Upper lobe of right lung (tissue), 1 donor: ENCODE data around the gene KCTD20. TPM values are rescaled to one million over a fixed set of nuclear protein-coding genes. Genes with fewer than 3 reads are reported as not detected.
"Not testable (repeated sequence)": the region's sequence is repeated elsewhere in the genome, so short reads cannot be mapped to it uniquely, and the experiment has no call there.

Source experiments
- ATAC-seq: fragments of 200-7000 bp; cut with Tn5 transposase; one replicate; pipeline ENCODE4 v1.9.1; 2020; ENCODE audit warnings: mild to moderate bottlenecking, moderate library complexity
- DNase-seq: peaks from one replicate; pipeline ENCODE4 v3.0.0-alpha.2; 2020
- H3K27ac ChIP-seq: fragments of 200-600 bp; one replicate; pipeline ENCODE4 v1.8.0; 2022
- H3K27me3 ChIP-seq: fragments of 200-600 bp; one replicate; pipeline ENCODE4 v1.8.0; 2022; ENCODE audit warnings: mild to moderate bottlenecking
- H3K36me3 ChIP-seq: fragments of 200-600 bp; one replicate; pipeline ENCODE4 v1.8.0; 2022
- H3K4me1 ChIP-seq: fragments of 200-600 bp; one replicate; pipeline ENCODE4 v1.8.0; 2022
- H3K4me3 ChIP-seq: fragments of 200-600 bp; one replicate; pipeline ENCODE4 v1.8.0; 2022; ENCODE audit warnings: mild to moderate bottlenecking
- H3K9me3 ChIP-seq: fragments of 200-600 bp; one replicate; pipeline ENCODE4 v1.8.0; 2022
- intact Hi-C: fragments of 100-400 bp; cut with DNase I; formaldehyde crosslinking; loops from one replicate; pipeline ENCODE4 v1.11.0; 2022
- total RNA-seq: library from RNA; stranded (reverse); fragmentation: NEBNext Ultra II Directional; extraction: Animal tissue kit (Norgen Biotek cat#: 25700); gene quantifications from one replicate; pipeline ENCODE4 v1.2.1, GENCODE V29; 2021
- TF ChIP-seq, protein P1 (sequence below): fragments of 200-600 bp; IDR thresholded peaks from one replicate; pipeline ENCODE4 v1.8.0; 2022; ENCODE audit warnings: antibody characterized with exemption
- donor health status: DM: no; HTN: yes; CAD: no; lungs with severe emphysema.

KCTD20 gene
- total RNA-seq, 1 donor from 2014 or later, result 37.6 TPM

DNA sequence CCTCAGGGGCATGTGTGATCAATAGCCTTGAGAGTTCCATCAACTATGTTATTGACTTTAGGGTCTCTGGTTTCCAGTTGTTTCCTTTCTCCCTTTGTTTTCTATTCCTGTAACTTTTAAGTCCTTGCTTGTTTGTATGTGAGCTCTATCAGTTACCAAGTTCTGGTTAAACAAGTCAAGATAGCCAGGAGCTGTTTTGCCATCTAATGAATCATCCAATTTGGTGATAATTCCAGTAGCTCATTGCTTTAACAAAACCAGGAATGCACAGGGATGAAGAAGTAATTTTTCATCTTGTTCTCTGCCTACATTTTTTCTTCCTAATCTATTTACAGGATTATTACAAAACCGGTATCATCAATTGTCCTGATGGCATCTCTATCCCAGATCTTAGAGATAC, 36.5 kb downstream of the KCTD20 start:
- intact Hi-C loops, result no loop called here
- ATAC-seq (no peak), DNase-seq (no peak)
- Histone ChIP-seq H3K27ac (no peak overlapping the region), H3K36me3 (peaks cover 58% of the 10 kb centered on the region), H3K4me3 (no peak overlapping the region), H3K9me3 (no peaks in the 10 kb centered on the region), H3K27me3 (no peaks in the 10 kb centered on the region), H3K4me1 (no peaks in the 10 kb centered on the region)
- TF ChIP-seq, protein P1, sequence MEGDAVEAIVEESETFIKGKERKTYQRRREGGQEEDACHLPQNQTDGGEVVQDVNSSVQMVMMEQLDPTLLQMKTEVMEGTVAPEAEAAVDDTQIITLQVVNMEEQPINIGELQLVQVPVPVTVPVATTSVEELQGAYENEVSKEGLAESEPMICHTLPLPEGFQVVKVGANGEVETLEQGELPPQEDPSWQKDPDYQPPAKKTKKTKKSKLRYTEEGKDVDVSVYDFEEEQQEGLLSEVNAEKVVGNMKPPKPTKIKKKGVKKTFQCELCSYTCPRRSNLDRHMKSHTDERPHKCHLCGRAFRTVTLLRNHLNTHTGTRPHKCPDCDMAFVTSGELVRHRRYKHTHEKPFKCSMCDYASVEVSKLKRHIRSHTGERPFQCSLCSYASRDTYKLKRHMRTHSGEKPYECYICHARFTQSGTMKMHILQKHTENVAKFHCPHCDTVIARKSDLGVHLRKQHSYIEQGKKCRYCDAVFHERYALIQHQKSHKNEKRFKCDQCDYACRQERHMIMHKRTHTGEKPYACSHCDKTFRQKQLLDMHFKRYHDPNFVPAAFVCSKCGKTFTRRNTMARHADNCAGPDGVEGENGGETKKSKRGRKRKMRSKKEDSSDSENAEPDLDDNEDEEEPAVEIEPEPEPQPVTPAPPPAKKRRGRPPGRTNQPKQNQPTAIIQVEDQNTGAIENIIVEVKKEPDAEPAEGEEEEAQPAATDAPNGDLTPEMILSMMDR, result no peak

DNA sequence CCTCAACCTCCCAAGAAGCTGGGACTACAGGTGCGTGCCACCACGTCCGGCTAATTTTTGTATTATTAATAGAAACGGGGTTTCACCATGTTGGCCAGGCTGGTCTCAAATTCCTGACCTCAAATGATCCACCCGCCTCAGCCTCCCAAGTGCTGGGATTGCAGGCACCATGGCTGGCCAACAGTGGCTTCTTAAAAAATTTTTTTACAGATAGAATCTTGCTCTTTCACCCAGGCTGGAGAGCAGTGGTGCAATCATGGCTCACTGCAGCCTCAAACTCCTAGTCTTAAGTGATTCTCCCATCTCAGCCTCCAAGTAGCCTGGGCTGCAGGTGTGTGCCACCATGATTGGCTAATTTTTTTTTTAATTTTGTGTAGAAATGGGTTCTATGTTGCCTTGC, 40.5 kb downstream of the KCTD20 start:
- ATAC-seq, intact Hi-C loops, H3K27ac ChIP-seq, H3K4me3 ChIP-seq, H3K4me1 ChIP-seq, H3K9me3 ChIP-seq, DNase-seq, H3K27me3 ChIP-seq: not testable (repeated sequence)
- H3K36me3 ChIP-seq, result peaks cover 84% of the 10 kb centered on the region

DNA sequence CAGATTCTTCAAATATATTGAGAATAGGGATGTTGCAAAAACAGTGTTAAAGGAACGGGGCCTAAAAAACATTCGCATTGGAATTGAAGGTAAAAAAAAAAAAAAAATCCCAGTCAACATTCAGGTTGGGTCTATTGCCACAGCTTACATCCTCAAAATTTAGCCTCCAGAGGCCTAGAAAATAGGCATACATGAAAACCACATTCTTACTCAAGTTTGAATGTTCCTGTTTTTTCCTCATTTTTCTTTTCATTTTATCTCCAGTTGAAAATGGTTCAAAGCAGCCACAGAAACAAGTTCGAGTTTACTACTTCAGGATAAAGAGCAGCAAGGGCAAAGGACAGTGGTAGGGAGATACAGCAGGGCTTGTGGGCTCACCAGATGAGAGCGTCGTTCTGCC, 41.9 kb downstream of the KCTD20 start:
- intact Hi-C loops, result no loop called here

DNA sequence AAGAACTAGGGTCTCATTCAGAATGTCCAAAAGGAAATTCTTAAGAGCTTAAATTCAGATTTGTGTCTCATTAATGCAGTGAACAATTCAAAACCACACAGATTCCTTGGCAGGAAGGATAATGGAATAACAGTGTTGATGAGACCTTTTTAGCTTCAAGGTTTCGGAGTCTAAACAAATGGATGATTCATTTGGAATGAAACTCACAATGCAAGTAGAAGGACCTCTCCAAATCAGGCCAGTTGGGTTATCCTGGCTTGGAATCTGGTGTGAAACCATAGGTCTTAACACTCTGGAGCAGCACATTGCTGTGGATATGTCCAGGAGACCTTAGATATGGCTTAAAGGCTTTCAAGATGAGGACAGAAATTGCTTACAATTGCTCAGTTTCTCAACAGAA, 44.9 kb downstream of the KCTD20 start:
- Histone ChIP-seq H3K4me1 (no peaks in the 10 kb centered on the region), H3K27ac (no peak overlapping the region), H3K4me3 (no peak overlapping the region), H3K9me3 (no peaks in the 10 kb centered on the region), H3K36me3 (peaks cover 53% of the 10 kb centered on the region), H3K27me3 (no peaks in the 10 kb centered on the region)
- ATAC-seq, result no peak
- TF ChIP-seq, protein P1, result no peak
- intact Hi-C loops, result no loop called here
- no peak for DNase-seq

More for the DNA sequence above, 41.9 kb downstream of the KCTD20 start:
- TF ChIP-seq, protein P1, result no peak
- peaks cover 81% of the 10 kb centered on the region for H3K36me3 ChIP-seq
- DNase-seq (no peak), ATAC-seq (no peak)
- H3K27ac ChIP-seq, result no peak overlapping the region
- H3K4me1 ChIP-seq, result no peaks in the 10 kb centered on the region
- H3K27me3 ChIP-seq, result no peaks in the 10 kb centered on the region
- no peaks in the 10 kb centered on the region for H3K9me3 ChIP-seq
- H3K4me3 ChIP-seq, result no peak overlapping the region

DNA sequence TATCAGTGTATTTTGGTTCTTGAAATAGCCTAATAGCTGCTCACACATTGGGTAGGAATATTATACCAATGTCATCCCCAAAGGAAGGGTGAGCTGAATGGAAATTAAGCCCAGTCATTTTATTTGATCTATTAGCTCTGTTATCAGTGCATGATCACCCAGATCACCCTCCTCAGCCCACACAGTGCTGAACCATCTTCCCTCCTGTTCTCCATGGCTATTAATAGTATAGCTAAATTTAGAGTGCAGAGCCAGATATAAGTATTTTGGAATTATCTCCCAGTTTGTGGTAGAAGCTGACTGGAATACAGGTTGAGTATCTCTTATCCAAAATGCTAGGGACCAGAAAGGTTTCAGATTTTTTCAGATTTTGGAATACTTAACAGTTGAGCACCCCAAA, 45.4 kb downstream of the KCTD20 start:
- DNase-seq, result no peak
- Histone ChIP-seq H3K36me3 (peaks cover 52% of the 10 kb centered on the region), H3K4me3 (no peak overlapping the region)

DNA sequence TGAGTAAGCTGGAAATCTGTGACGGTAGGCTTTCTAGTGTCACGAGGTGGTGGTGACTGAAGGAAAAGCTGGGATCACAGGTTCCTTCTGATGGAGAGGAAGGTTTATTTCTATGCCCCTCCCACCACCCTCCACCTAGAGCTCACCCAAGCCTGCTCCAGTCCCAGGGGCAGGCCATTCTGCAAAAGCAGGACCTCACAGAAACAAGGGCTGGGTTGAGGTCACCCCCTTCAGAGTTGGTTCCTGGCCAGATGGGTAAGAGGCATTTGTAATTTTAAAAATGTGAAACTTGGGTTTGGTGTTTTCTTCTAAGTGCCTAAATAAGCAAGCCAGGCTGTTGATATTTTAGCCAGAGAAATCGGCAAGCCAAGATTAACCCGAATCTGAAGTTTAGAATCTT, 46.6 kb downstream of the KCTD20 start:
- H3K9me3 ChIP-seq, result no peaks in the 10 kb centered on the region
- H3K4me1 ChIP-seq, result peaks cover 3% of the 10 kb centered on the region
- TF ChIP-seq, protein P1, result no peak
- no peak overlapping the region for H3K4me3 ChIP-seq
- intact Hi-C loops, result no loop called here
- DNase-seq (no peak), ATAC-seq (peak; percentile 15)
- H3K27ac ChIP-seq, result no peak overlapping the region
- H3K27me3 ChIP-seq, result no peaks in the 10 kb centered on the region
- H3K36me3 ChIP-seq, result peaks cover 47% of the 10 kb centered on the region

More for the DNA sequence above, 45.4 kb downstream of the KCTD20 start:
- Histone ChIP-seq H3K27me3 (no peaks in the 10 kb centered on the region), H3K9me3 (no peaks in the 10 kb centered on the region), H3K27ac (no peak overlapping the region), H3K4me1 (peaks cover 1% of the 10 kb centered on the region)
- TF ChIP-seq, protein P1, result no peak
- intact Hi-C loops, result no loop called here
- ATAC-seq, result no peak
